RWPE2 (cell line): ENCODE data around the gene PNMA6A.
A peak's percentile ranks its signal among the peaks of the same experiment; 100 is the strongest.
"Not testable (repeated sequence)": the region's sequence is repeated elsewhere in the genome, so short reads cannot be mapped to it uniquely, and the experiment has no call there.

Source experiments
- ATAC-seq: fragments of 200-7000 bp; cut with Tn5 transposase; 3 replicates; pipeline ENCODE4 v1.9.1; 2021; ENCODE audit warnings: low read depth
- DNase-seq: peaks from one replicate; pipeline ENCODE4 v3.0.0-alpha.2; 2020; ENCODE audit warnings: low spot score
- H3K27ac ChIP-seq: fragments of 450-650 bp; 2 replicates; pipeline ENCODE4 v1.5.1; 2017; ENCODE audit warnings: mild to moderate bottlenecking; ENCODE audit not compliant: poor library complexity, severe bottlenecking
- H3K27me3 ChIP-seq: fragments of 250-450 bp; sonication (Bioruptor Pico); 2 replicates; pipeline ENCODE4 v1.5.1; 2021; ENCODE audit warnings: mild to moderate bottlenecking, moderate library complexity; ENCODE audit not compliant: insufficient read depth, poor library complexity, severe bottlenecking
- H3K36me3 ChIP-seq: fragments of 250-450 bp; sonication (Bioruptor Pico); 2 replicates; pipeline ENCODE4 v1.5.1; 2020; ENCODE audit warnings: low read depth, mild to moderate bottlenecking, moderate library complexity
- H3K4me1 ChIP-seq: fragments of 250-450 bp; sonication (Bioruptor Pico); 2 replicates; pipeline ENCODE4 v1.5.1; 2021; ENCODE audit warnings: mild to moderate bottlenecking, moderate library complexity; ENCODE audit not compliant: insufficient read depth, poor library complexity, severe bottlenecking
- H3K4me3 ChIP-seq: fragments of 250-450 bp; sonication (Bioruptor Pico); 2 replicates; pipeline ENCODE4 v1.5.1; 2021; ENCODE audit warnings: mild to moderate bottlenecking, moderate library complexity; ENCODE audit not compliant: severe bottlenecking
- H3K9me3 ChIP-seq: fragments of 250-450 bp; sonication (Bioruptor Pico); 2 replicates; pipeline ENCODE4 v1.5.1; 2021; ENCODE audit warnings: mild to moderate bottlenecking, moderate library complexity; ENCODE audit not compliant: severe bottlenecking
- TF ChIP-seq, protein P1 (sequence below): fragments of 450-650 bp; IDR thresholded peaks from one replicate; pipeline ENCODE4 v1.5.1; 2017; ENCODE audit warnings: mild to moderate bottlenecking, moderate library complexity; ENCODE audit not compliant: poor library complexity, severe bottlenecking

The PNMA6A gene

GRCh38 chrX:153065389-153065788 is 6.9 kb upstream of the PNMA6A start:
- no peaks in the 10 kb centered on the region for H3K27me3 ChIP-seq
- no peak for ATAC-seq
- H3K4me3 ChIP-seq = no peak overlapping the region
- DNase-seq = no peak
- H3K4me1 ChIP-seq = no peaks in the 10 kb centered on the region
- no peaks in the 10 kb centered on the region for H3K36me3 ChIP-seq
- no peak overlapping the region for H3K27ac ChIP-seq
- H3K9me3 ChIP-seq = no peaks in the 10 kb centered on the region
- TF ChIP-seq, protein P1, sequence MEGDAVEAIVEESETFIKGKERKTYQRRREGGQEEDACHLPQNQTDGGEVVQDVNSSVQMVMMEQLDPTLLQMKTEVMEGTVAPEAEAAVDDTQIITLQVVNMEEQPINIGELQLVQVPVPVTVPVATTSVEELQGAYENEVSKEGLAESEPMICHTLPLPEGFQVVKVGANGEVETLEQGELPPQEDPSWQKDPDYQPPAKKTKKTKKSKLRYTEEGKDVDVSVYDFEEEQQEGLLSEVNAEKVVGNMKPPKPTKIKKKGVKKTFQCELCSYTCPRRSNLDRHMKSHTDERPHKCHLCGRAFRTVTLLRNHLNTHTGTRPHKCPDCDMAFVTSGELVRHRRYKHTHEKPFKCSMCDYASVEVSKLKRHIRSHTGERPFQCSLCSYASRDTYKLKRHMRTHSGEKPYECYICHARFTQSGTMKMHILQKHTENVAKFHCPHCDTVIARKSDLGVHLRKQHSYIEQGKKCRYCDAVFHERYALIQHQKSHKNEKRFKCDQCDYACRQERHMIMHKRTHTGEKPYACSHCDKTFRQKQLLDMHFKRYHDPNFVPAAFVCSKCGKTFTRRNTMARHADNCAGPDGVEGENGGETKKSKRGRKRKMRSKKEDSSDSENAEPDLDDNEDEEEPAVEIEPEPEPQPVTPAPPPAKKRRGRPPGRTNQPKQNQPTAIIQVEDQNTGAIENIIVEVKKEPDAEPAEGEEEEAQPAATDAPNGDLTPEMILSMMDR = no peak

DNA sequence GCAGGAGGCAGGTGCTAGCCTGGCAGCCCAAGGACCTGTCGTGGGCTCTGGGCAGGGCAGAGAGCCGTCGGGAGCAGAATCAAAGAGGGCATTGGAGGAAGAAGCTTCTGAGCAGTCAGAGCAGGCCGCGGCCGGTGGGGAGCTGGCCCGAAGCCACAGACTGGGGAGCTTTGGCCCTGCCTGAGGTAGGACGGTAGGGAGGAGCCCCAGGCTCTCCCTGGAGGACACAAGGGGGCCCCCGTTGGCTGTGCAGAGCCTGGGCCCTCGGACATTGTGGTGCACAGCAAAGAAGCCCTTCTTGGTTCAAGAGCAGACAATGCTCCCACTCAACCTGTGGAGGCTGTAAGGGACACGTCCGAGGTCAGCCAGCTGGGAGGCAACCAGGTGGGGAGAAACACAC is 5.9 kb upstream of the PNMA6A start:
- H3K27ac ChIP-seq, H3K36me3 ChIP-seq, H3K27me3 ChIP-seq, H3K9me3 ChIP-seq, ATAC-seq, H3K4me3 ChIP-seq, H3K4me1 ChIP-seq, DNase-seq: not testable (repeated sequence)

- ATAC-seq, H3K4me3 ChIP-seq, DNase-seq, H3K27me3 ChIP-seq, H3K9me3 ChIP-seq, H3K36me3 ChIP-seq, H3K4me1 ChIP-seq, H3K27ac ChIP-seq: not testable (repeated sequence)
Observed at GRCh38 chrX:153073331-153073730, 1.1 kb downstream of the PNMA6A start.

GRCh38 chrX:153074262-153074899 is 2.1 kb downstream of the PNMA6A start:
- ATAC-seq (no peak), DNase-seq (no peak)
- H3K4me1 ChIP-seq = no peaks in the 10 kb centered on the region
- H3K27ac ChIP-seq = no peak overlapping the region
- H3K36me3 ChIP-seq = no peaks in the 10 kb centered on the region
- no peak overlapping the region for H3K4me3 ChIP-seq
- no peaks in the 10 kb centered on the region for H3K9me3 ChIP-seq
- TF ChIP-seq, protein P1 = no peak
- no peaks in the 10 kb centered on the region for H3K27me3 ChIP-seq

GRCh38 chrX:153074935-153075334 is 2.7 kb downstream of the PNMA6A start:
- H3K27me3 ChIP-seq = no peaks in the 10 kb centered on the region
- no peak overlapping the region for H3K4me3 ChIP-seq
- H3K36me3 ChIP-seq = no peaks in the 10 kb centered on the region
- DNase-seq = no peak
- H3K9me3 ChIP-seq = no peaks in the 10 kb centered on the region
- no peaks in the 10 kb centered on the region for H3K4me1 ChIP-seq
- TF ChIP-seq, protein P1 = no peak
- H3K27ac ChIP-seq = no peak overlapping the region
- no peak for ATAC-seq

DNA sequence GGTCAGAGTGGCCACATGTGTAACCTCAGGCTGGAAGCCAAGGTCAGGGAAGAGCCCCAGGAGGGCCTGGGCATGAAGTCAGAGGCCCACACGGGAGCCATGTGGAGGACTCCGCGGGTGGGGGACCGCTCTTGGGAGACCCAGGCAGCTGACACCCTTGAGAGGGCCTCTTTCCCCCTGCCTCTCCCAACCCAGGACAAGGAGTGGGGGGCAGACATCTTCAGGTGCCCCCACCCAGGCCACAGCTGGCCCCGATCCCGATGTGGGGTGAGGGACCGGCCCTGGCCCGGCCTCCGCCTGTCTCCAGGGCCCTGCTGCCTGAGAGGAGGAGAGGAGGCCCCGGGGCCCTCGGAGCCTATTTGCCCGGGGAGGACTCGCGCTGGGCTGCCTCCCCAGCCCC is 3.1 kb downstream of the PNMA6A start:
- H3K27me3 ChIP-seq = no peaks in the 10 kb centered on the region
- no peak overlapping the region for H3K27ac ChIP-seq
- H3K4me1 ChIP-seq = no peaks in the 10 kb centered on the region
- ATAC-seq = no peak
- TF ChIP-seq, protein P1 = no peak
- H3K36me3 ChIP-seq = no peaks in the 10 kb centered on the region
- no peak for DNase-seq
- H3K9me3 ChIP-seq = no peaks in the 10 kb centered on the region
- no peak overlapping the region for H3K4me3 ChIP-seq

- not testable (repeated sequence) for H3K4me1 ChIP-seq, DNase-seq, H3K27ac ChIP-seq, H3K4me3 ChIP-seq, H3K36me3 ChIP-seq, H3K27me3 ChIP-seq, H3K9me3 ChIP-seq
- ATAC-seq = peak; percentile 79
Observed at GRCh38 chrX:153077437-153078135, 5.3 kb downstream of the PNMA6A start.
